ENCODE data around the gene KAT6B. TPM values are rescaled to one million over a fixed set of nuclear protein-coding genes. Genes with fewer than 3 reads are reported as not detected.

KAT6B gene
- total and polyA plus RNA-seq, 10 of the 15 experiments (the other 5 are each of a cell fraction or from before 2014, with no cell fraction given), result 2.7 to 22.6 (median 15.7) TPM

DNA sequence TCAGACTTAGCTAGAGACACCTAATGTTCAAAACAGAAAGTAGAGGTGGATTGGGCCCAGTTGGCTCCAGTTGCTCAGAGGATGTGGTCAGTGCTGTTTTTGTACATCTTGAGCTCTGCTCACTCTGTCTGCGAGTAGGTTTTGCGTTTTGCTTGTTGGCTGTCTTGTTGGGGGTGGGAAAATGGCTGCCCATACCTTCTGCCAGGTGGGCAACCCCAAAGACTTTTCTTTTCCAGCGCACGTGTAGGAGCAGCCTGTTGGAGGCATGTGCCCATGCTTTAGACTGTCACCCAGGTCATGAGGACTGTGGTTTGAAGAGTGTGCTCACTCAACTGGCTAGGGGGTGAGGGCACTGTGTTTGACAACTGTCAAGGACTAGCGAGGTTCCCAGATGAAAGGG lies 73.9 kb downstream of the KAT6B start (continued):
- TF ChIP-seq, protein P1, sequence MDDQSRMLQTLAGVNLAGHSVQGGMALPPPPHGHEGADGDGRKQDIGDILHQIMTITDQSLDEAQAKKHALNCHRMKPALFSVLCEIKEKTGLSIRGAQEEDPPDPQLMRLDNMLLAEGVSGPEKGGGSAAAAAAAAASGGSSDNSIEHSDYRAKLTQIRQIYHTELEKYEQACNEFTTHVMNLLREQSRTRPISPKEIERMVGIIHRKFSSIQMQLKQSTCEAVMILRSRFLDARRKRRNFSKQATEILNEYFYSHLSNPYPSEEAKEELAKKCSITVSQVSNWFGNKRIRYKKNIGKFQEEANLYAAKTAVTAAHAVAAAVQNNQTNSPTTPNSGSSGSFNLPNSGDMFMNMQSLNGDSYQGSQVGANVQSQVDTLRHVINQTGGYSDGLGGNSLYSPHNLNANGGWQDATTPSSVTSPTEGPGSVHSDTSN (IDR thresholded peaks at IDR 0.05; ENCODE audit: insufficient replicate concordance, low read depth, low read length), result no peak
- TF ChIP-seq STAT1 (conservative IDR thresholded peaks at IDR 0.05) (no peak), ASH2L (IDR thresholded peaks at IDR 0.05; ENCODE audit: borderline replicate concordance, low read depth) (no peak), CHD2 (IDR thresholded peaks at IDR 0.05; ENCODE audit: borderline replicate concordance, low read depth, low read length) (0 out of 2 replicates have a peak, but pooled peaks have one; percentile 49), NR2C2 (IDR thresholded peaks at IDR 0.05; ENCODE audit: borderline replicate concordance, control insufficient read depth, insufficient read length, low read depth) (no peak), POLR2AphosphoS5 (IDR thresholded peaks at IDR 0.05; ENCODE audit: low read length) (no peak), WRNIP1 (IDR thresholded peaks at IDR 0.05; ENCODE audit: borderline replicate concordance, low read depth, low read length) (0 out of 2 replicates have a peak, but pooled peaks have one; percentile 37), SMAD1 (IDR thresholded peaks at IDR 0.05; ENCODE audit: low read depth, partially characterized antibody) (no peak), CBFB (IDR thresholded peaks at IDR 0.05; ENCODE audit: low read depth) (peak; percentile 62; the same call in 1 of the 2 replicates), RUNX3 (IDR thresholded peaks at IDR 0.05; ENCODE audit: low read length) (peak; percentile 95), ZNF207 (IDR thresholded peaks at IDR 0.05; ENCODE audit: borderline replicate concordance) (0 out of 2 replicates have a peak, but pooled peaks have one; percentile 50), ZSCAN29 (IDR thresholded peaks at IDR 0.05) (no peak), PAX5 (IDR thresholded peaks at IDR 0.05; ENCODE audit: borderline replicate concordance, low read depth, low read length) (0 out of 2 replicates have a peak, but pooled peaks have one; percentile 5), NFIC (IDR thresholded peaks at IDR 0.05; ENCODE audit: low read depth, low read length) (peak; percentile 62), DPF2 (IDR thresholded peaks at IDR 0.05) (peak; percentile 25; the same call in 1 of the 2 replicates), TCF7 (IDR thresholded peaks at IDR 0.05; ENCODE audit: borderline replicate concordance) (no peak), EP300 (IDR thresholded peaks at IDR 0.05; ENCODE audit: borderline replicate concordance in 1 of 2, control insufficient read depth in 1 of 2, low read depth in 2 of 2, low read length in 2 of 2) (no peak), FOXM1 (IDR thresholded peaks at IDR 0.05; ENCODE audit: low read depth, low read length) (no peak), NFXL1 (IDR thresholded peaks at IDR 0.05; ENCODE audit: borderline replicate concordance) (no peak), MTA2 (IDR thresholded peaks at IDR 0.05; ENCODE audit: low read depth) (peak; percentile 52; the same call in 1 of the 2 replicates)
- TF ChIP-seq, protein P2, sequence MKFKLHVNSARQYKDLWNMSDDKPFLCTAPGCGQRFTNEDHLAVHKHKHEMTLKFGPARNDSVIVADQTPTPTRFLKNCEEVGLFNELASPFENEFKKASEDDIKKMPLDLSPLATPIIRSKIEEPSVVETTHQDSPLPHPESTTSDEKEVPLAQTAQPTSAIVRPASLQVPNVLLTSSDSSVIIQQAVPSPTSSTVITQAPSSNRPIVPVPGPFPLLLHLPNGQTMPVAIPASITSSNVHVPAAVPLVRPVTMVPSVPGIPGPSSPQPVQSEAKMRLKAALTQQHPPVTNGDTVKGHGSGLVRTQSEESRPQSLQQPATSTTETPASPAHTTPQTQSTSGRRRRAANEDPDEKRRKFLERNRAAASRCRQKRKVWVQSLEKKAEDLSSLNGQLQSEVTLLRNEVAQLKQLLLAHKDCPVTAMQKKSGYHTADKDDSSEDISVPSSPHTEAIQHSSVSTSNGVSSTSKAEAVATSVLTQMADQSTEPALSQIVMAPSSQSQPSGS (IDR thresholded peaks at IDR 0.05; ENCODE audit: low read length), result peak; percentile 57; the same call in 1 of the 2 replicates
- TF ChIP-seq, protein P3, sequence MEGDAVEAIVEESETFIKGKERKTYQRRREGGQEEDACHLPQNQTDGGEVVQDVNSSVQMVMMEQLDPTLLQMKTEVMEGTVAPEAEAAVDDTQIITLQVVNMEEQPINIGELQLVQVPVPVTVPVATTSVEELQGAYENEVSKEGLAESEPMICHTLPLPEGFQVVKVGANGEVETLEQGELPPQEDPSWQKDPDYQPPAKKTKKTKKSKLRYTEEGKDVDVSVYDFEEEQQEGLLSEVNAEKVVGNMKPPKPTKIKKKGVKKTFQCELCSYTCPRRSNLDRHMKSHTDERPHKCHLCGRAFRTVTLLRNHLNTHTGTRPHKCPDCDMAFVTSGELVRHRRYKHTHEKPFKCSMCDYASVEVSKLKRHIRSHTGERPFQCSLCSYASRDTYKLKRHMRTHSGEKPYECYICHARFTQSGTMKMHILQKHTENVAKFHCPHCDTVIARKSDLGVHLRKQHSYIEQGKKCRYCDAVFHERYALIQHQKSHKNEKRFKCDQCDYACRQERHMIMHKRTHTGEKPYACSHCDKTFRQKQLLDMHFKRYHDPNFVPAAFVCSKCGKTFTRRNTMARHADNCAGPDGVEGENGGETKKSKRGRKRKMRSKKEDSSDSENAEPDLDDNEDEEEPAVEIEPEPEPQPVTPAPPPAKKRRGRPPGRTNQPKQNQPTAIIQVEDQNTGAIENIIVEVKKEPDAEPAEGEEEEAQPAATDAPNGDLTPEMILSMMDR (IDR thresholded peaks at IDR 0.05 in 2 of 3, conservative IDR thresholded peaks at IDR 0.05 in 1 of 3; ENCODE audit: control insufficient read depth in 2 of 3, extremely low read depth in 1 of 3, insufficient read depth in 1 of 3, low read depth in 3 of 3, low read length in 3 of 3), result no peak
- TF ChIP-seq, protein P4, sequence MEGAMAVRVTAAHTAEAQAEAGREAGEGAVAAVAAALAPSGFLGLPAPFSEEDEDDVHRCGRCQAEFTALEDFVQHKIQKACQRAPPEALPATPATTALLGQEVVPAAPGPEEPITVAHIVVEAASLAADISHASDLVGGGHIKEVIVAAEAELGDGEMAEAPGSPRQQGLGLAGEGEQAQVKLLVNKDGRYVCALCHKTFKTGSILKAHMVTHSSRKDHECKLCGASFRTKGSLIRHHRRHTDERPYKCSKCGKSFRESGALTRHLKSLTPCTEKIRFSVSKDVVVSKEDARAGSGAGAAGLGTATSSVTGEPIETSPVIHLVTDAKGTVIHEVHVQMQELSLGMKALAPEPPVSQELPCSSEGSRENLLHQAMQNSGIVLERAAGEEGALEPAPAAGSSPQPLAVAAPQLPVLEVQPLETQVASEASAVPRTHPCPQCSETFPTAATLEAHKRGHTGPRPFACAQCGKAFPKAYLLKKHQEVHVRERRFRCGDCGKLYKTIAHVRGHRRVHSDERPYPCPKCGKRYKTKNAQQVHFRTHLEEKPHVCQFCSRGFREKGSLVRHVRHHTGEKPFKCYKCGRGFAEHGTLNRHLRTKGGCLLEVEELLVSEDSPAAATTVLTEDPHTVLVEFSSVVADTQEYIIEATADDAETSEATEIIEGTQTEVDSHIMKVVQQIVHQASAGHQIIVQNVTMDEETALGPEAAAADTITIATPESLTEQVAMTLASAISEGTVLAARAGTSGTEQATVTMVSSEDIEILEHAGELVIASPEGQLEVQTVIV (IDR thresholded peaks at IDR 0.05; ENCODE audit: borderline replicate concordance, partially characterized antibody), result no peak
